ENCODE results near the gene PCSK4. TPM values are rescaled to one million over a fixed set of nuclear protein-coding genes. Genes with fewer than 3 reads are reported as not detected.

Gene PCSK4
- total and polyA plus RNA-seq, 2 of the 13 experiments (the other 11 are each of a cell fraction or from before 2014, with no cell fraction given): 2.0 to 2.7 TPM

DNA sequence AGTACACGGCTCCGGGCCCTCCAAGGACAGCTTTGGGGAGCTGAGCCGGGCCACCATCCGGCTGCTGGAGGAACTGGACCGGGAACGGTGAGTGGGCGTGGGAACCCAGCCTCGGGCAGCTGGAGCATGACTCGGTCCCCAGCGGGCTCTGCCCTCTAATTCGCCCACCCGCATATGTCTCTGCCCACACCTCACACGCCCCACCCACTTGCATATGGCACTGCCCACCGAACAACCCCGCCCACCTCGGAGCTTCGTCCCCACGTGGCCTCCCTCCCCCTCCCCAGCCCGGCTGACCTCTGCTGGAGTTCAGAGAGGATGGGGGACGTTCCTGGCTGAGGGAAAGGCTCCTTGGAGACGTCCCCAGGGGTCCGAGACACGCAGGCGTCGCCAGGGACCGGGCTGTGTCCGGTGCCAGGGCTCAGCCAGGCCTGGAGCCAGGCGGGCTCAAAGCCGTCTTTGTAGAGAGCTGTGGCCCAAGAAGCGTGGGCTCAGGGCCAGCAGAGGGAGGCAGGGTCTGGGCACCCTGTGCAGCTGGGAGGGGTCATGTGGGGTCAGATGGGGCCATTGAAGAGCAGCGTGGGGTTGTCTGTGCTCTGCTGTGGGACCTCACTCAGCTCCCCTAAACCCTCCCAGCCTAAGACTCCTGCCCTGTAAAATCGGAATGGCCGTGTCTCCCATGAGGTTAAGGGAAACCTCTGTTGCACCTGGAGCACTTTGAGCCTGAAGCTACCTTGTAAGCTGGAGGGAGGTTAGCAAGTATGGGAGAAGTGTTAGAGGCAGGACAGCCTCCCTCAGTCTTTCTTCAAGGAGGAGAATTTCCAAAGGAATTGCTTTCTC is 36.4 kb downstream of the PCSK4 start (continued):
- TF ChIP-seq, protein P1, sequence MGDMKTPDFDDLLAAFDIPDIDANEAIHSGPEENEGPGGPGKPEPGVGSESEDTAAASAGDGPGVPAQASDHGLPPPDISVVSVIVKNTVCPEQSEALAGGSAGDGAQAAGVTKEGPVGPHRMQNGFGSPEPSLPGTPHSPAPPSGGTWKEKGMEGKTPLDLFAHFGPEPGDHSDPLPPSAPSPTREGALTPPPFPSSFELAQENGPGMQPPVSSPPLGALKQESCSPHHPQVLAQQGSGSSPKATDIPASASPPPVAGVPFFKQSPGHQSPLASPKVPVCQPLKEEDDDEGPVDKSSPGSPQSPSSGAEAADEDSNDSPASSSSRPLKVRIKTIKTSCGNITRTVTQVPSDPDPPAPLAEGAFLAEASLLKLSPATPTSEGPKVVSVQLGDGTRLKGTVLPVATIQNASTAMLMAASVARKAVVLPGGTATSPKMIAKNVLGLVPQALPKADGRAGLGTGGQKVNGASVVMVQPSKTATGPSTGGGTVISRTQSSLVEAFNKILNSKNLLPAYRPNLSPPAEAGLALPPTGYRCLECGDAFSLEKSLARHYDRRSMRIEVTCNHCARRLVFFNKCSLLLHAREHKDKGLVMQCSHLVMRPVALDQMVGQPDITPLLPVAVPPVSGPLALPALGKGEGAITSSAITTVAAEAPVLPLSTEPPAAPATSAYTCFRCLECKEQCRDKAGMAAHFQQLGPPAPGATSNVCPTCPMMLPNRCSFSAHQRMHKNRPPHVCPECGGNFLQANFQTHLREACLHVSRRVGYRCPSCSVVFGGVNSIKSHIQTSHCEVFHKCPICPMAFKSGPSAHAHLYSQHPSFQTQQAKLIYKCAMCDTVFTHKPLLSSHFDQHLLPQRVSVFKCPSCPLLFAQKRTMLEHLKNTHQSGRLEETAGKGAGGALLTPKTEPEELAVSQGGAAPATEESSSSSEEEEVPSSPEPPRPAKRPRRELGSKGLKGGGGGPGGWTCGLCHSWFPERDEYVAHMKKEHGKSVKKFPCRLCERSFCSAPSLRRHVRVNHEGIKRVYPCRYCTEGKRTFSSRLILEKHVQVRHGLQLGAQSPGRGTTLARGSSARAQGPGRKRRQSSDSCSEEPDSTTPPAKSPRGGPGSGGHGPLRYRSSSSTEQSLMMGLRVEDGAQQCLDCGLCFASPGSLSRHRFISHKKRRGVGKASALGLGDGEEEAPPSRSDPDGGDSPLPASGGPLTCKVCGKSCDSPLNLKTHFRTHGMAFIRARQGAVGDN (CRISPR knock-in tag; IDR thresholded peaks at IDR 0.05): peak; percentile 49
- TF ChIP-seq NCOA1 (CRISPR knock-in tag; IDR thresholded peaks at IDR 0.05) (no peak), RXRA (CRISPR knock-in tag; IDR thresholded peaks at IDR 0.05) (peak; percentile 41; the same call in 1 of the 2 replicates), ZNF430 (CRISPR knock-in tag; IDR thresholded peaks at IDR 0.05) (0 out of 2 replicates have a peak, but pooled peaks have one; percentile 34), MBNL3 (CRISPR knock-in tag; conservative IDR thresholded peaks at IDR 0.05) (no peak), REXO4 (CRISPR knock-in tag; IDR thresholded peaks at IDR 0.05; ENCODE audit: borderline replicate concordance) (no peak), ARNTL (CRISPR knock-in tag; IDR thresholded peaks at IDR 0.05) (0 out of 2 replicates have a peak, but pooled peaks have one; percentile 23), PAF1 (CRISPR knock-in tag; IDR thresholded peaks at IDR 0.05) (no peak), SAP130 (CRISPR knock-in tag; IDR thresholded peaks at IDR 0.05; ENCODE audit: low read depth) (peak; percentile 35; the same call in 1 of the 2 replicates), PCBP1 (IDR thresholded peaks at IDR 0.05; ENCODE audit: borderline replicate concordance, low read depth, low read length) (0 out of 2 replicates have a peak, but pooled peaks have one; percentile 38), THAP11 (CRISPR knock-in tag; IDR thresholded peaks at IDR 0.05) (0 out of 2 replicates have a peak, but pooled peaks have one; percentile 12), HDAC1 (CRISPR knock-in tag; IDR thresholded peaks at IDR 0.05) (peak; percentile 40; the same call in 1 of the 2 replicates), CBFB (CRISPR knock-in tag; IDR thresholded peaks at IDR 0.05) (no peak), MEIS1 (CRISPR knock-in tag; IDR thresholded peaks at IDR 0.05; ENCODE audit: borderline replicate concordance) (no peak), HNRNPL (IDR thresholded peaks at IDR 0.05; ENCODE audit: low read depth, low read length) (peak; percentile 89), ZNF12 (CRISPR knock-in tag; IDR thresholded peaks at IDR 0.05) (0 out of 2 replicates have a peak, but pooled peaks have one; percentile 16), ELF4 (CRISPR knock-in tag; IDR thresholded peaks at IDR 0.05; ENCODE audit: borderline replicate concordance) (no peak)
- TF ChIP-seq, protein P2, sequence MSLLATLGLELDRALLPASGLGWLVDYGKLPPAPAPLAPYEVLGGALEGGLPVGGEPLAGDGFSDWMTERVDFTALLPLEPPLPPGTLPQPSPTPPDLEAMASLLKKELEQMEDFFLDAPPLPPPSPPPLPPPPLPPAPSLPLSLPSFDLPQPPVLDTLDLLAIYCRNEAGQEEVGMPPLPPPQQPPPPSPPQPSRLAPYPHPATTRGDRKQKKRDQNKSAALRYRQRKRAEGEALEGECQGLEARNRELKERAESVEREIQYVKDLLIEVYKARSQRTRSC (CRISPR knock-in tag; IDR thresholded peaks at IDR 0.05; ENCODE audit: low read depth): no peak
- TF ChIP-seq, protein P3, sequence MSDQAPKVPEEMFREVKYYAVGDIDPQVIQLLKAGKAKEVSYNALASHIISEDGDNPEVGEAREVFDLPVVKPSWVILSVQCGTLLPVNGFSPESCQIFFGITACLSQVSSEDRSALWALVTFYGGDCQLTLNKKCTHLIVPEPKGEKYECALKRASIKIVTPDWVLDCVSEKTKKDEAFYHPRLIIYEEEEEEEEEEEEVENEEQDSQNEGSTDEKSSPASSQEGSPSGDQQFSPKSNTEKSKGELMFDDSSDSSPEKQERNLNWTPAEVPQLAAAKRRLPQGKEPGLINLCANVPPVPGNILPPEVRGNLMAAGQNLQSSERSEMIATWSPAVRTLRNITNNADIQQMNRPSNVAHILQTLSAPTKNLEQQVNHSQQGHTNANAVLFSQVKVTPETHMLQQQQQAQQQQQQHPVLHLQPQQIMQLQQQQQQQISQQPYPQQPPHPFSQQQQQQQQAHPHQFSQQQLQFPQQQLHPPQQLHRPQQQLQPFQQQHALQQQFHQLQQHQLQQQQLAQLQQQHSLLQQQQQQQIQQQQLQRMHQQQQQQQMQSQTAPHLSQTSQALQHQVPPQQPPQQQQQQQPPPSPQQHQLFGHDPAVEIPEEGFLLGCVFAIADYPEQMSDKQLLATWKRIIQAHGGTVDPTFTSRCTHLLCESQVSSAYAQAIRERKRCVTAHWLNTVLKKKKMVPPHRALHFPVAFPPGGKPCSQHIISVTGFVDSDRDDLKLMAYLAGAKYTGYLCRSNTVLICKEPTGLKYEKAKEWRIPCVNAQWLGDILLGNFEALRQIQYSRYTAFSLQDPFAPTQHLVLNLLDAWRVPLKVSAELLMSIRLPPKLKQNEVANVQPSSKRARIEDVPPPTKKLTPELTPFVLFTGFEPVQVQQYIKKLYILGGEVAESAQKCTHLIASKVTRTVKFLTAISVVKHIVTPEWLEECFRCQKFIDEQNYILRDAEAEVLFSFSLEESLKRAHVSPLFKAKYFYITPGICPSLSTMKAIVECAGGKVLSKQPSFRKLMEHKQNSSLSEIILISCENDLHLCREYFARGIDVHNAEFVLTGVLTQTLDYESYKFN (CRISPR knock-in tag; conservative IDR thresholded peaks at IDR 0.05): no peak
- TF ChIP-seq, protein P4, sequence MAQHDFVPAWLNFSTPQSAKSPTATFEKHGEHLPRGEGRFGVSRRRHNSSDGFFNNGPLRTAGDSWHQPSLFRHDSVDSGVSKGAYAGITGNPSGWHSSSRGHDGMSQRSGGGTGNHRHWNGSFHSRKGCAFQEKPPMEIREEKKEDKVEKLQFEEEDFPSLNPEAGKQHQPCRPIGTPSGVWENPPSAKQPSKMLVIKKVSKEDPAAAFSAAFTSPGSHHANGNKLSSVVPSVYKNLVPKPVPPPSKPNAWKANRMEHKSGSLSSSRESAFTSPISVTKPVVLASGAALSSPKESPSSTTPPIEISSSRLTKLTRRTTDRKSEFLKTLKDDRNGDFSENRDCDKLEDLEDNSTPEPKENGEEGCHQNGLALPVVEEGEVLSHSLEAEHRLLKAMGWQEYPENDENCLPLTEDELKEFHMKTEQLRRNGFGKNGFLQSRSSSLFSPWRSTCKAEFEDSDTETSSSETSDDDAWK (CRISPR knock-in tag; IDR thresholded peaks at IDR 0.05): no peak

All from HepG2 (cell line).